Urothelium cell line (cell line): ENCODE data around the gene ITGAX.
A peak's percentile ranks its signal among the peaks of the same experiment; 100 is the strongest.

Experiments used
- DNase-seq: peaks from one replicate; pipeline ENCODE4 v3.0.0; 2011; ENCODE audit warnings: low spot score, mixed read lengths
- FAIRE-seq: peaks from 2 replicates; lab custom pipeline; 2011; peaks lifted over from hg19 to GRCh38; lab: Jason Lieb, UNC

ITGAX gene

DNA sequence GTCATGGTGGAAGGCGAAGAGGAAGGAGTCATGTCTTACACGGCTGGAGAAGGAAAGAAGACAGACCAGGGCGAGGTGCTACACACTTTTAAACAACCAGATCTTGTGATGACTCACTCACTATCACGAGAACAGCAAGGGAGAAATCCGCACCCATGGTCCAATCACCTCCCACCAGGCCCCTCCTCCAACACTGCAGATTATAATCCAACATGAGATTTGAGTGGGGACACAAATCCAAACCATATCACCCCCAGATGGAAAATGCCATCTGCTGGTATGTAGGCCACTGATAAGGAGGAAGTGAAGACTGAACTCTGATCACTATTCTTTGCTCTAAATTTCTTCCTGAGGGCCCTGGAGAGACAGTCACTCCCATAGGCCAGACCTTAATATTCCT, 7.5 kb upstream of the ITGAX start:
- no peak for DNase-seq
- FAIRE-seq, result no peak

GRCh38 chr16:31348579-31348978, 6.4 kb upstream of the ITGAX start:
- DNase-seq (no peak), FAIRE-seq (no peak)

- DNase-seq (no peak), FAIRE-seq (no peak)
Observed at GRCh38 chr16:31350275-31351005, 4.5 kb upstream of the ITGAX start.

- DNase-seq (no peak), FAIRE-seq (no peak)
Observed at GRCh38 chr16:31351246-31351941, 3.6 kb upstream of the ITGAX start.

DNA sequence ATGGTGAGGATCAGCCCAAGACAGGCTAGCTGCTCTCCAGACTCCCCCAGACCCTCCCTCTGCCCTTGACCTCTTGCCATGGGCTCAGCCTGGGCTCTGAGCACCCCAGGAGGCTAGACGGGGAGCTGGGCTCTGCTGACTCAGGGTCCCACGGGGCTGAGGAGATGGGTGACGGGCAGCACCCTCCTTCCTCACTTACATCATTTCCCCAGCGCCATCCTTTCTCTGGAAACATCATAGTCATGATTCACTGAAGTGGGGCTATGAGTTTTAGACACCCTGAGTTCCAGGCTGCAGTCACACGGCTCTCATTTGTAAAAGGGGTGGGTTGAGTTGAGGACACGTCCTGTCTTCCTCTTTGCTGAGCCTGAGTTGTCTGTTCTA, 3.0 kb upstream of the ITGAX start:
- DNase-seq, result no peak
- no peak for FAIRE-seq

DNA sequence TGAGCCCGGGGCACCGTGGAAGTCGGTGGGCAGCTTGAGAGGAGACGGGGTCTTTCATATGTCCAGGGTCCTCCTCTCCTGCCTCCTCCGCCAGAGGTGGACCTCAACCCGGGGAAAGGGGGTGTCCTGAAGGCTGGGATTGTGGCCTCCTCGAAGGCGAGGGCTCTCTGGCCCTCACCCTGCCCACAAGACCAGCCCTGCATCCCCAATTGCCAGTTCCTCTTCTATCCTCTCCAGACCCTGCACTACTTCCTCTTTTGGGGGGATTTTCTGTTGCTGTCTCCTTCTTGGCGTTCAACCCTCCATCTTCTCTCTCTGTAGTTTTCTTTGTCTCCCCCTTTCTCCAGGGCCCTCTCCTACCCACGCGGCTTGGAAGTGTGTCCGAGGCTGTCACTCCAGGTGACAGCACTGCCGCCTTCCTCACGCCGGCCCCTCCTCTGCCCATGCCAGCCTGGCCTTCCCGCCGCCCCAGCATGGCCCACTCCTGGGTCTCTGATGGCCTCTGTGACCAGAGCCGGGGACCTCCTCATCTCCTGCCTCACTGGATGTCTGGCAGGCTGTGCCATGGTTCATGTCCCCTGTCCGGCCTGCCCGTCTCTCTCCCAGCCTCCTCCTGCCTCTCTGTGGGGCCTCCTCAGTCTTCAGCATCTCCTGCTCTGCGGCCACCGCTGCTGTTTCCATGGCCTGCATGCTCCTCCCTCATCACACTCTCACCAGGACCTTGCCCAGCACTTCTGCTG, 2.4 kb upstream of the ITGAX start:
- DNase-seq (no peak), FAIRE-seq (no peak)

- FAIRE-seq (no peak), DNase-seq (no peak)
Observed at GRCh38 chr16:31355431-31356100, 590 bp downstream of the ITGAX start.

- FAIRE-seq, result no peak
- peak; percentile 19 for DNase-seq
Observed at GRCh38 chr16:31356566-31357323, 1.8 kb downstream of the ITGAX start.

GRCh38 chr16:31357324-31358109, 2.5 kb downstream of the ITGAX start:
- no peak for DNase-seq
- peak; percentile 40 for FAIRE-seq

DNA sequence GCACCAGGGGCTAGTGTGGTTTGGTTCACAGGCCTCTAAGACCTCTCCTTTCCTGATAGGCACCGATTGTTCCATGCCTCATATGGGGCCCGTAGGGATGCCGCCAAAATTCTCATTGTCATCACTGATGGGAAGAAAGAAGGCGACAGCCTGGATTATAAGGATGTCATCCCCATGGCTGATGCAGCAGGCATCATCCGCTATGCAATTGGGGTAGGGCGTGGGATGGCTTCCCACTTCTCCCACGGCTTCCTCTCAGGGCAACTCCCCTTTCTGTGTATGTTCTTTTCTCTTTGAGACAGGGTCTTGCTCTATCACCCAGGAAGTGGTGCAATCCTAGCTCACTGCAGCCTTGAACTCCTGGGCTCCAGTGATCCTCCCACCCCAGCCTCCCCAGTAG, 5.3 kb downstream of the ITGAX start:
- FAIRE-seq, result no peak
- DNase-seq, result no peak

GRCh38 chr16:31361201-31362110, 6.5 kb downstream of the ITGAX start:
- FAIRE-seq (no peak), DNase-seq (no peak)

- DNase-seq, result no peak
- FAIRE-seq, result no peak
Observed at GRCh38 chr16:31362476-31363405, 7.8 kb downstream of the ITGAX start.

GRCh38 chr16:31363721-31364120, 8.7 kb downstream of the ITGAX start:
- FAIRE-seq, result no peak
- DNase-seq, result no peak

GRCh38 chr16:31364421-31364820, 9.4 kb downstream of the ITGAX start:
- no peak for DNase-seq
- FAIRE-seq, result no peak

GRCh38 chr16:31365131-31365865, 10.3 kb downstream of the ITGAX start:
- FAIRE-seq (no peak), DNase-seq (no peak)

GRCh38 chr16:31367853-31368252, 12.9 kb downstream of the ITGAX start:
- no peak for FAIRE-seq

DNA sequence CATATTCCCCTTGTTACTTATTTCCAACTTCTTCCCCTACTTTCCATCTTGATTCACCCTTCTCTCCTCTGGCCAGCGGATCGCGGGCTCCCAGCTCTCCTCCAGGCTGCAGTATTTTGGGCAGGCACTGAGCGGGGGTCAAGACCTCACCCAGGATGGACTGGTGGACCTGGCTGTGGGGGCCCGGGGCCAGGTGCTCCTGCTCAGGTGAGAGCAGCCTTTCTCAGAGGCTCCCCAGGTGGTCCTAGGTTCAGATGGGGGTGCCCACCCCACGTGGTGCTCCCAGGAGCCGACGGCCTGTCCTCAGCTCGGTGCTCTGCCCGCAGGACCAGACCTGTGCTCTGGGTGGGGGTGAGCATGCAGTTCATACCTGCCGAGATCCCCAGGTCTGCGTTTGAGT, 16.0 kb downstream of the ITGAX start:
- no peak for DNase-seq
- no peak for FAIRE-seq

More at GRCh38 chr16:31367853-31368252, 12.9 kb downstream of the ITGAX start:
- no peak for DNase-seq
